Suppressor macrophage treated with lipopolysaccharide for 1 hour (primary cell): ENCODE data around the gene SMARCAL1.
A peak's percentile ranks its signal among the peaks of the same experiment; 100 is the strongest.

Source experiments
- DNase-seq, 3 donors: peaks; one replicate each; pipeline ENCODE4 v3.0.0-alpha.2; 2020 to 2022

SMARCAL1 gene

GRCh38 chr2:216428618-216429350 lies 16.5 kb downstream of the SMARCAL1 start:
- DNase-seq, result peak; percentile 32 to 60 (median 46)

DNA sequence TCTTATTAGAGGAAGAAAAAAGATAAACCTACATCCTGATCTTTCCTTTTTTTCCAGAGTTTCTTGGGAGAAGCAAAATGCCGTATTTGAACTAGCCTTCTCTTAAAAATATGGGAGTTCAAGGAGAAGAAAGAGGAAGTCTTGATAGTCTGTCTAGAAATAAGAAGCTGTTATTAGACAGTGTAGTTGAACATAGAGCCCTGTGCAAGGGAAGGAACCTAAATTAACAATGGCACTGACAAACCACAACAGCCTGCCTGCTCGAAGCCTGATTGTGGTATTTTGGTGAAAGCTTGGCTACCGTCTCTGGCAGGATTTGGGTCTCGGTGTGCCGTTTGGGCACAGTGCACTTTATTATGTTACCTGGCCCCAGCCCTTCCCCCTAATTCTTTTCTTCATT lies 17.1 kb downstream of the SMARCAL1 start:
- DNase-seq, result peak in 1 of 3 donors; percentile 12

GRCh38 chr2:216430811-216431530 lies 18.7 kb downstream of the SMARCAL1 start:
- no peak for DNase-seq

- DNase-seq, result no peak
Observed at GRCh38 chr2:216431531-216431856, 19.2 kb downstream of the SMARCAL1 start.

GRCh38 chr2:216436383-216436782 lies 24.1 kb downstream of the SMARCAL1 start:
- DNase-seq, result no peak

DNA sequence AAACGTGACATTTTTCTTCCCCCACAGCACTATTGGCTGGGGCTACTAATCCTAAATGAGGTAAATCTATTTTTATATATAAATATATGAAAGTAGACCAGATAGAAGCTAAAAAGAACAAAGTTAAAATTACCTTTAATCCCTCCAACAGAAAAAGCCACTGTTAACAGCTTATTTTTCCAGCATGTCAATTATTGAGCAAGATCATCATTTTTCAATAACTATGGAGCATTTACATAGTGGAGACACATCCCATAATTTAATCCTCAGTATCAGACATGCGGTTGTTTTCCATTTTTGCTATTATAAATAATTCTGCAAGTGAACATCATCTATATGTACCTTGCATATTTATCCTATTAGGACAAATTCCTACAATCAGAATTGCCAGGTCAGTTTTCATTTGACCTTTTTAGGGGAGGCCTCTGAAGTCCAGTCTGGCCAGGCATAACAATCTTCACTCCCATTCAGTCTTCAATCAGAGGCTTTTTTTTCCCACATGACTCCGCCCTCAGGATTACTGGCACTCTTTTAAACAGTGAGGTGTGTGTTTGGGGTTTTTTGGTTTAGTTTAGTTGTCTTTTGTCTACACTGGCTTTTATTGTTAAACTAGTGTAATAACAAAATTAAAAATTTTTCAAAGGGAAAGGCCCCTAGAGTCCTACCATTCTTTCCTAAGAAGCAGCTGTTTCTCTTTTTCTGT lies 29.2 kb downstream of the SMARCAL1 start:
- DNase-seq, result no peak

DNA sequence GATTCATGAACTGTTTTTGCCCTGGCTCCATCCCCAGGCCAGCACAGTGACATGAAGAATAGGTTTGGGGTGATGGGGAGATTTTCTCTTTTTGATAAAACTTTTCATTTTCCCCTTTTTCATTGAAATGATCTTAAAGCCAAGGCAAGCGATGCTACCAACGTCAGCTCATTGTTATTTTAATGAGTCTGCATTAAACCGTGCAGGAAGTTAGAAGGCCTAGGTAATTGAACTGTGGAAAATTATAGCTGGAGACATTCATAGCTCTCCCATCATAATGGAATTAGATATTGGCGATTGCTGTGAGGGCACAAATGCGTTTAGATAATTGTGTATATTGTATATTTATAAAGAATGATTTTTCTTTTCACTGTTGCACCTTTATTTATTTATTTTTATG lies 33.2 kb downstream of the SMARCAL1 start:
- no peak for DNase-seq

DNA sequence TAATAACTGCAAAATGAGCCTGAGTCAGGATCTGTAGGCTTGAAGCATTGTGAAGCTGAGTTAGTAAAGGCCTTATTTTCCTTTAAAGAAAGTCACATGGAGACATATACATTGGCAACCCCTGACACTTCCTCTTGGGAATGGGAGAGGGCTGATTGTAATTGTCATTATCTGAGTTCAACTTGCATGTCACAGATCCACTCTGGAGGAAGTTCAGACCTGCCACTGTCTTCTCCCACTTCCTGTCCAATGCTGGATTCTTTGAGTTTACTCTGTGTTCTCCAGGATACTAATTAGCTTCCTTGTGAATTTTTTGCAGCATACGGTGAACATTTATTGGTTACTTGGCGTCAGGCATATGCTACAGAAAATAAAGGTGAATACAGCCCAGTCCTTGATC lies 34.1 kb downstream of the SMARCAL1 start:
- DNase-seq, result no peak

DNA sequence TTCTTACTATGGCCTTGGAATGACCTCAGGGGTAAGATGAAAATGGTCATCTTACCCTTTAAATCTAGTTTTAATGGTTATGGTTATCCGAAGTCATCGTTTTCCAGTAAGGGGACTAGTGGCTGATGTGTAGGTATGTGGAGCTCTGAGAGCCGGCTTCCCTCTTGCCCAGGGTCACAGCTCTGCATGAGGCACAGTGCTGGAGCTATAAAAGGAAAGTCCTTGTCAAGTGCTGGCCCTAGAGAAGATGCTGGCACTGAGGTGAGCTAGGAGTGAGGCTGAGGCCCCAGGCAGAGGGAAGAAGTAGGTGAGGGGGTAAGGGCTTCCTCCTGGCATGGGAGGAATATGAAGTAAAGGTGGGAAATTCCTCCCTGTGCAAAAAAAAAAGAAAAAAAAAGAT lies 35.0 kb downstream of the SMARCAL1 start:
- no peak for DNase-seq

GRCh38 chr2:216448829-216449228 lies 36.5 kb downstream of the SMARCAL1 start:
- DNase-seq, result no peak

- DNase-seq, result no peak
Observed at GRCh38 chr2:216450346-216450745, 38.1 kb downstream of the SMARCAL1 start.

DNA sequence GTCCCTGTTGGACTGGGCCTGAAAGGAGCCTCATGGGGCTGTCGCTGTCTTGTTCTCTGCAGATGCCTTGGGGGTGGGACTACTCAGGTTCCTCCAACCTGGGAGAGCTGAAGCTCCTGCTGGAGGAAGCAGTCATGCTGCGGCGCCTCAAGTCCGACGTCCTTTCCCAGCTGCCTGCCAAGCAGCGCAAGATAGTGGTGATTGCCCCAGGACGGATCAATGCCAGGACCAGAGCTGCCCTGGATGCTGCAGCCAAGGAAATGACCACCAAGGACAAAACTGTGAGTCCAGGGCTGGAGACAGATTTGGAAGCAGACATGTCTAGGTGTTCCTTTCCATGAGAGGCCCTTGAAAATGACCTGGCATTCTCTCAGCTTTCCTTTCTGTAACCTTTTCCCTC lies 38.5 kb downstream of the SMARCAL1 start:
- no peak for DNase-seq

DNA sequence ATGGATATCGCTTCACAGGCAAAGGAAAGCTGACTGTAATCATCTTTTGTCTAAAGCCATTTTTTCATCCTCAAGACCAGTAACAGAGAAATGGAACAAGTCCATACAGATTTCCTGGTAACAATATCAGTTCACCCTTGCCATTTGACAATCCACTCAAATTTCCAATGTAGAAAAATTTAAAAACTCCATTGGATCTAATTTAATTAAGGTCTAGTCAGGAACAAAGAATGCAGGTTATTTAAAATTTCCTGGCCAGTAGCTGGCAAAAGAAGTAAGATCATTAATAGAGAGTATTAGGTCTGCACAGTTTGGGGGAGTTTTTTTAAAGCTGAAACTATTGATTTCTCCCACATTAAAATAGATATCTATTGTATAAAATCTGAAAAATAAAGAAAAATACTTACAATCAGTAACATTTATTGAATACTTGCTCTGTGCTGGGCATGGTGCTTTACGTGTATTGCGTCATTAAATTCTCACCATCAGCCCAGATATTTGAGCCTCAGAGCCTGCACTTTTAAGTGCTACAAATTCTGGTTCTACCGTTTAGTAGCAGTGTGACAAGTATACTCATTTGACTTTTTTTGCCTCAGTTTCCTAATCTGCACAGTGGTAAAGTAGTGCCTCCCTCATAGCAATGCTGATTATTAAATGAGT lies 41.8 kb downstream of the SMARCAL1 start:
- no peak for DNase-seq

DNA sequence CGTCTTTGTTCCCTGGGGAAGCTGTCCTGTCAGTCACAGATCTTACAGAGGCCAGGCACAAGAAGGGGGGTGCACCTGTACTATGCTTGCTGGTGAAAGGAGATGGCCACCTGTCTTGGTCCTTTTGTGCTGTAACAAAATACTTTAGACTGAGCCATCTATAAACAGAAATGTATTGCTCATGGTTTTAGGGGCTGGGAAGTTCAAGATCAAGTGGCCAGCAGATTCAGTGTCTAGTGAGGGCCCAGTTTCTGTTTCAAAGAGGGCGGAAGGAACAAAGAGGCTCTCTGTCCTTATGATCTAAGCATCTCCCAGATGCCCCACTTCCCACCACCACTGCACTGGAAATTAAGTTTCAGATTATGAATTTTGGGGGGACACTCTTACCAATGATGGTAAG lies 50.9 kb downstream of the SMARCAL1 start:
- DNase-seq, result no peak

DNA sequence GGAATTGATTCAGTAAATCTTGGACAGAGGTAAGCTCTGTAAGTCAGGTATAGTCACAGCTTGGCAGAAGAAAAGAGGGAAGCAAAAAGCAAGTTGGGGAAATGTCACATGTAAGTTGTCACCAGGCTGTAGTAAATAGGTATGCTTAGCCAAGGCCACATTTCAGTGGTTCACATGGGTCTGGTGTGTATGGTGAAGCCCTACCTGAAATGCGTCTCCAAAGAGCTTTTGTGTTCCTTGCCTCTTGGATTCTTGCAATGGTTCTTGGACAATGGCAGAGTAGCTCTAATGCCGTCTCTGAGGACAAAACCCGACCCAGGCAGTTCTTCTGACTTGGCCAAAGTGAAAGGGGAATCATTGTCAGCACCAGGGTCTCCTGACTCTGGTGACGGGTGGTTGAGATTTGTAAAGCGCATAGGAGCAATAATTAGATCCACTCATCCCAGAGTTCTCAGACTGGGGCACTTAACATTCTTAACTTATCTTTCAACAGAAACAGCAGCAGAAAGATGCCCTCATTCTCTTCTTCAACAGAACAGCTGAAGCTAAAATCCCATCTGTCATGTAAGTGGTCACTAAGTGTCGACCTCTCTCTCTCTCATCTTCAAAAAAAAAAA lies 51.9 kb downstream of the SMARCAL1 start:
- no peak for DNase-seq

- no peak for DNase-seq
Observed at GRCh38 chr2:216465579-216466195, 53.4 kb downstream of the SMARCAL1 start.

DNA sequence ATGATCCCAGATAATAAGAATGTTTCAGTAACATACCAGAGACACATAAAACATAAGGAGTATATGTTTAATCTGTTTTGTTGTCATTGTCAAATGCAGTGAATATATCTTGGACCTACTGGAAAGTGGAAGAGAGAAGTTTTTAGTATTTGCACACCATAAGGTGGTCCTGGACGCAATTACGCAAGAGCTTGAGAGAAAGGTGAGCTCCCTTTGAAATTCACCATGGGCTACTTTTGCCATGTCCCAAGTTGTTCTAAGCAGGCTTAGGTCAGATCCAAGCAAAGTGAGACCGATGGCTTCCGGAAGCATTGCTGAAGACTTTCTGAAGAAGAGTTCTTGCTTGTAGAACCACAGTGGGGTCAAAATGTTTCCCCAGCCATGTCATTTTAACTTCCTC lies 55.6 kb downstream of the SMARCAL1 start:
- no peak for DNase-seq

DNA sequence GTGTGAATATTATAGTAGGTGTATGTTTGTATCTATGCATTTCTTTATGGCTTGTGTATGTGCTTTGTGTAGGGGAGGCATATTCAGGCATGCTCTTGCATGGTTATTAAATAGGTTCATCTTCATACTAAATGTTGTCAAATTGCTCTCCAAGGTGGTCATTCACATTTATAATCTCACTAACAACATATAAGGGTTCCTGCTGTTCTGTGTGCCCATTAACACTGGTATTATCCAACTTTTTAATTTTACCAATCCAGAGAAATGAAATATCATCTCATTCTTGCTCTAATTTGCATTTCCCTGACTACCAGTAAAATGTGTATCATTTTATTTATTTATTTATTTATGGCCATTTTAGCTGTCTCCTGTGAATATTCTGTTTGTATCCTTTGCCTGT lies 57.4 kb downstream of the SMARCAL1 start:
- DNase-seq, result no peak

- no peak for DNase-seq
Observed at GRCh38 chr2:216473187-216473586, 60.9 kb downstream of the SMARCAL1 start.

DNA sequence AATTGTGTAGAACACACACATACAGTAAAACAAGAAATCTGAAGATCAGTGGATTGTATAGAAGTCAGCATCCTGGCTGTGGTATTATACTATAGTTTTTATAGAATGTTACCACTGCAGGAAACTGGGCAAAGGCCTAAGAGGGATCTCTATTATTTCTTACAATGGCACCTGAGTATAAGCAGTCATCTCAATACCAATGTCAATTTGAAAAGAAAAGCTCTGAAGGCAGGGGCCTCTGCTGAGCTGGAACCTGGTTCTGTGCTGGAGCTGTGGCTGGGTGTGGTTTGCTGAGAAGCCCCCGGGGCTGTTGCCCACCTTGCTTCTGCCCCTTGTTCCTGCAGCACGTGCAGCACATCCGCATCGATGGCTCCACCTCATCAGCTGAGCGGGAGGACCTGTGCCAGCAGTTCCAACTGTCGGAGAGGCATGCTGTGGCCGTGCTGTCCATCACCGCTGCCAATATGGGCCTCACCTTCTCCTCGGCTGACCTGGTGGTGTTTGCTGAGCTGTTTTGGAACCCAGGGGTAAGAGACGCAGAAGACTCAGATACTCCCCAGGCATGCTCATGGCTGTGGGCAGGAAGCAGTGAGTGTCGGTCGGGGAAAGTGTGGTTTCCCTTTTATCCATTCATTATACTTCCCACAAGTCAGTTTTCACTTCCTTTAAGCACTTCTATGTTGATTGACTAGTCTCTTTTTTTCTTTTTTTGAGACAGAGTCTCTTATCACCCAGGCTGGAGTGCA lies 62.8 kb downstream of the SMARCAL1 start:
- DNase-seq, result peak; percentile 74 to 85 (median 83)

GRCh38 chr2:216475767-216476166 lies 63.5 kb downstream of the SMARCAL1 start:
- DNase-seq, result peak; percentile 32 to 44 (median 32)
